HepG2 (cell line): ENCODE measurements around the gene CYCS. TPM values are rescaled to one million over a fixed set of nuclear protein-coding genes. Genes with fewer than 3 reads are reported as not detected.

ENCODE experiments used
- ATAC-seq: fragments of 200-7000 bp; cut with Tn5 transposase; 3 replicates; pipeline ENCODE4 v1.9.1; 2020; ENCODE audit warnings: mild to moderate bottlenecking, moderate library complexity
- BruUV-seq: library from RNA; stranded (reverse); fragments of 400-500 nt; replicated peaks from 2 replicates; lab custom pipeline; 2021; lab: Mats Ljungman, UMichigan
- CTCF ChIA-PET: fragments of 300-600 bp; formaldehyde crosslinking; extraction: SDS; loops from one replicate; lab custom pipeline; 2021; ENCODE audit warnings: low total read pairs, inconsistent platforms, low intra/inter-chr PET ratio; lab: Yijun Ruan, JAX
- POLR2A ChIA-PET: fragments of 350-600 bp; sonication (Branson Sonifier 250); formaldehyde crosslinking; loops from one replicate; lab custom pipeline; 2020; ENCODE audit warnings: antibody characterized with exemption, inconsistent platforms; lab: Yijun Ruan, JAX
- DNase-seq: peaks from one replicate; pipeline ENCODE4 v3.0.0-alpha.2; 2015; ENCODE audit warnings: low spot score
- FAIRE-seq: peaks from 3 replicates; lab custom pipeline; 2011; peaks lifted over from hg19 to GRCh38; lab: Jason Lieb, UNC
- H2AFZ ChIP-seq: one replicate; pipeline ENCODE4 v1.6.1; 2011; ENCODE audit warnings: low read length, inconsistent platforms
- H3K27ac ChIP-seq: fragments of 300-600 bp; 3 replicates; pipeline ENCODE4 v1.8.0; 2011; ENCODE audit warnings: mixed run types, mild to moderate bottlenecking, mixed read lengths, low read length, inconsistent platforms; ENCODE audit not compliant: insufficient read depth; ENCODE audit errors: extremely low read length
- H3K27me3 ChIP-seq, 2 experiments: fragments of 200-600 bp in 1 of 2; 2 replicates in 1 of 2; 3 replicates in 1 of 2; pipeline versions ENCODE4 v1.6.0 to v1.8.0; 2011; ENCODE audit warnings: low read length in 2 of 2, mild to moderate bottlenecking in 2 of 2, moderate library complexity in 2 of 2, inconsistent platforms in 1 of 2; ENCODE audit not compliant: insufficient read depth in 2 of 2, control insufficient read depth in 1 of 2
- H3K36me3 ChIP-seq, 2 experiments: fragments of 200-600 bp in 1 of 2; replicated peaks in 1 of 2; 2 replicates in 1 of 2; 3 replicates in 1 of 2; pipeline versions ENCODE4 v1.5.1 to v1.8.0; 2011; ENCODE audit warnings: low read length in 2 of 2, inconsistent platforms in 1 of 2; ENCODE audit not compliant: insufficient read depth in 2 of 2, control insufficient read depth in 1 of 2
- H3K4me1 ChIP-seq: 2 replicates; pipeline ENCODE4 v1.5.1; 2012; ENCODE audit warnings: low read length, inconsistent platforms; ENCODE audit not compliant: insufficient read depth
- H3K4me2 ChIP-seq: 2 replicates; pipeline ENCODE4 v1.6.0; 2011; ENCODE audit warnings: low read depth, low read length, inconsistent platforms
- H3K4me3 ChIP-seq, 3 experiments: fragments of 200-600 bp in 1 of 3; sonication (generic), shearing (Covaris generic) in 1 of 3; replicated peaks in 1 of 3; 2 replicates each; pipeline ENCODE4 v1.5.1; 2011 to 2016; ENCODE audit warnings: low read length in 3 of 3, inconsistent platforms in 2 of 3, low read depth in 2 of 3, mild to moderate bottlenecking in 2 of 3, control low read depth in 1 of 3, mixed read lengths in 1 of 3; ENCODE audit not compliant: insufficient read depth in 1 of 3
- H3K79me2 ChIP-seq: one replicate; pipeline ENCODE4 v1.6.1; 2011; ENCODE audit warnings: low read length, inconsistent platforms; ENCODE audit not compliant: insufficient read depth
- H3K9ac ChIP-seq: 2 replicates; pipeline ENCODE4 v1.6.0; 2011; ENCODE audit warnings: mild to moderate bottlenecking, low read depth, low read length, inconsistent platforms; ENCODE audit not compliant: insufficient read depth
- H3K9me3 ChIP-seq: 2 replicates; pipeline ENCODE4 v1.5.1; 2012; ENCODE audit warnings: mild to moderate bottlenecking, low read length
- H4K20me1 ChIP-seq: 2 replicates; pipeline ENCODE4 v1.6.0; 2011; ENCODE audit warnings: inconsistent platforms, mild to moderate bottlenecking, low read length, moderate library complexity; ENCODE audit not compliant: insufficient read depth
- DMTF1 ChIP-seq: sonication (generic); formaldehyde crosslinking; IDR thresholded peaks from 2 replicates; pipeline ENCODE4 v1.4.0; 2020; ENCODE audit warnings: mild to moderate bottlenecking, missing genetic modification reagents
- HOMEZ ChIP-seq: IDR thresholded peaks from 2 replicates; pipeline ENCODE4 v1.6.1; 2016; ENCODE audit warnings: low read depth
- HOXA3 ChIP-seq: sonication (generic); formaldehyde crosslinking; IDR thresholded peaks from 2 replicates; pipeline ENCODE4 v1.5.0; 2020; ENCODE audit warnings: missing genetic modification reagents
- JUND ChIP-seq: sonication (generic); formaldehyde crosslinking; IDR thresholded peaks from 2 replicates; pipeline ENCODE4 v1.8.0; 2022; ENCODE audit warnings: mild to moderate bottlenecking, missing genetic modification reagents
- SATB2 ChIP-seq: sonication (generic); formaldehyde crosslinking; IDR thresholded peaks from 2 replicates; pipeline ENCODE4 v1.5.0; 2020; ENCODE audit warnings: missing genetic modification reagents
- ZBTB40 ChIP-seq, 2 experiments: fragments of 450-650 bp in 1 of 2; sonication (generic) in 1 of 2; formaldehyde crosslinking in 1 of 2; IDR thresholded peaks; 2 replicates each; pipeline versions ENCODE4 v1.6.1 to v1.8.0; 2016 to 2022; ENCODE audit warnings: antibody characterized with exemption in 1 of 2, mild to moderate bottlenecking in 1 of 2, missing genetic modification reagents in 1 of 2
- ZNF232 ChIP-seq: sonication (generic); formaldehyde crosslinking; IDR thresholded peaks from 2 replicates; pipeline ENCODE4 v1.4.0; 2020; ENCODE audit warnings: missing genetic modification reagents, borderline replicate concordance
- ZNF256 ChIP-seq: sonication (generic); formaldehyde crosslinking; conservative IDR thresholded peaks from 2 replicates; pipeline ENCODE4 v1.4.0; 2020; ENCODE audit warnings: missing genetic modification reagents
- WGBS: methylation state at CpG from one replicate; pipeline ENCODE4 v1.1.6; 2017; ENCODE audit warnings: low lambda C conversion rate; 5-methylcytosine and 5-hydroxymethylcytosine counted together
- in situ Hi-C: cut with HindIII; loops from 2 replicates; pipeline ENCODE4 v1.10.0; 2017; ENCODE audit warnings: low pct_unique_long_range_greater_than_20kb; ENCODE audit not compliant: extremely low pct_ligation_motif_present
- intact Hi-C: fragments of 100-400 bp; cut with micrococcal nuclease; formaldehyde crosslinking; loops from one replicate; pipeline ENCODE4 v1.10.0; 2022; ENCODE audit not compliant: unreplicated experiment
- polyA plus RNA-seq, 8 experiments: library from polyadenylated mRNA; depleted of rRNA in 3 of 8; stranded (reverse) in 7 of 8; unstranded in 1 of 8; fragments of >200 nt; fragmentation: Illumina TruSeq in 4 of 8; extraction: Trizol in 4 of 8; gene quantifications; 2 replicates each; pipeline versions ENCODE4 v1.2.1 to v1.2.3, GENCODE V29; 2011 to 2016; ENCODE audit warnings: low read depth in 4 of 8, missing spikeins in 1 of 8, mixed read lengths in 1 of 8; ENCODE audit not compliant: insufficient read depth in 1 of 8
- total RNA-seq, 5 experiments: library from RNA; depleted of rRNA; stranded (reverse); fragments of >200 nt; fragmentation: Illumina TruSeq; extraction: Trizol; gene quantifications; 2 replicates each; pipeline ENCODE4 v1.2.3, GENCODE V29; 2016; ENCODE audit warnings: low read depth in 1 of 5

CYCS gene
- total and polyA plus RNA-seq, 2 of the 13 experiments (the other 11 are each of a cell fraction or from before 2014, with no cell fraction given): 35.9 to 202 TPM

GRCh38 chr7:25093268-25093826 is 31.7 kb downstream of the CYCS start:
- intact Hi-C loops: loop anchor here (2.0 to 5.0 kb wide), 2 partner anchors 113 to 211 kb away; partner anchors contain the start of gene OSBPL3
- no peak for TF ChIP-seq ZNF232 (CRISPR knock-in tag)
- 0 out of 2 replicates have a peak, but pooled peaks have one; percentile 12 for TF ChIP-seq HOXA3
- no peak for TF ChIP-seq SATB2 (CRISPR knock-in tag)
- no peak for TF ChIP-seq HOMEZ (CRISPR knock-in tag)
- TF ChIP-seq JUND: no peak
- no peak for TF ChIP-seq ZBTB40 (IDR thresholded peaks at IDR 0.05)
- TF ChIP-seq ZBTB40 (CRISPR knock-in tag; IDR thresholded peaks at IDR 0.05): no peak
- TF ChIP-seq ZNF256: no peak
- TF ChIP-seq DMTF1 (CRISPR knock-in tag): no peak

More at GRCh38 chr7:25093268-25093826, 31.7 kb downstream of the CYCS start:
- no TSS peak for BruUV-seq
- no peak overlapping the region for H3K27ac ChIP-seq
- peaks cover 56% of the 10 kb centered on the region for H3K4me1 ChIP-seq
- FAIRE-seq (peak; percentile 12), ATAC-seq (peak; percentile 91), DNase-seq (peak; percentile 70)
- H3K9ac ChIP-seq: no peak overlapping the region
- peak overlapping the region; percentile 50 for H3K4me2 ChIP-seq
- in situ Hi-C loops: loop anchor here (5.0 to 10.0 kb wide), 2 partner anchors 199 to 276 kb away; no protein-coding TSS in a partner anchor
- WGBS: 40% methylated on average over 6 of the region's 6 CpGs
- no peak overlapping the region for H2AFZ ChIP-seq
- no peaks in the 10 kb centered on the region for H3K79me2 ChIP-seq
- ChIA-PET POLR2A (interaction anchor here (0.7 to 2.5 kb wide), 2 partner anchors 32 to 112 kb away, joined by 3 to 13 read pairs; partner anchors contain the start of gene CYCS), CTCF (interaction anchor here (0.9 to 2.4 kb wide), 4 partner anchors 197 to 280 kb away, joined by 3 to 24 read pairs (median 13); no protein-coding TSS in a partner anchor)
- no peaks in the 10 kb centered on the region for H3K9me3 ChIP-seq
- H3K4me3 ChIP-seq: no peak overlapping the region
- no peaks in the 10 kb centered on the region for H3K36me3 ChIP-seq
- no peaks in the 10 kb centered on the region for H3K27me3 ChIP-seq
- H4K20me1 ChIP-seq: no peaks in the 10 kb centered on the region
